GM12892 (cell line): Measurements from ENCODE around the gene DLX2.

Experiments
- DNase-seq: peaks from one replicate; pipeline ENCODE4 v3.0.0; 2011; ENCODE audit not compliant: insufficient read length
- FAIRE-seq: peaks from 2 replicates; lab custom pipeline; 2011; peaks lifted over from hg19 to GRCh38; lab: Jason Lieb, UNC
- POLR2A ChIP-seq: IDR thresholded peaks from 2 replicates; pipeline ENCODE4 v1.6.1; 2011; ENCODE audit warnings: low read depth, low read length, control low read depth
- POLR2AphosphoS5 ChIP-seq: IDR thresholded peaks from 2 replicates; pipeline ENCODE4 v1.6.1; 2011; ENCODE audit warnings: low read depth, low read length, control low read depth
- TAF1 ChIP-seq: IDR thresholded peaks from 2 replicates; pipeline ENCODE4 v1.6.1; 2011; ENCODE audit warnings: low read depth, mild to moderate bottlenecking, control low read depth, low read length, borderline replicate concordance

DLX2 gene

DNA sequence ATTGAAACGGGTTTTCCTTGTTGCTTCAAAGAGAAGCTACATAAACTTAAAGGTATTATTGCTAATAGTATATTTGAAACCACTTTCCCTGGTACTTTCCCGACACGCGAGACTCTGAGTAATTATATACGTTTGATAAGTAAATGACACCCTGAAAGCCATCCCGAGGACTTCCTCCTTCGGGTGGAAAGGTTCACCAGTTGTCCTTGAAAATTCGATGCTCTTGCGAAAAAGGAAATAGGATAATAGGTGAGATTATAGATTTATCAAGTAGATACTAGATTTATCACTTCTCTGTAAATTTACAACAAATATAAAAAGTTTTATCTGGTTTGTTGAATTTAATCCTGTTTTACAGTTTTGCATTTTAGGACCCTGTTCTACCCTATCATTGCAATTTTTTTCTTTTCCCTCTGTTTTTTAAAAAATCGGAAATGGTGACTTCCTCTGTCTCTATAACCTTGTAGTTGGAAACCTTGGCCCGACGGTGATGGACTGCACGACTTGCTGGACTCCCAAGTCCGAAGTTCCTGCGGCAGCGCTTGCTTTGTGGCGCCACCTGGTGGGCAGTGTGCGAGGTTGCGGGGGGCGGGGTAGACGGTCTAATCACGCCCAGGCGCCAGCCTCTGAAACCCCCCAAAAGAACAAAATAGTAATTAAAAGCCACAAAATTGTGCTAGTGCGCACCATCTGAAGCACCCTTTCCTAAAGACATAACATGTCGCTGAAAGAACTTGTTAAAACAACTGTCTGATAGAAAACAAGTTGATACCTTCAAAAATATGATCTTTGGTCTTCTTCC lies 972 bp upstream of the DLX2 start:
- TF ChIP-seq POLR2AphosphoS5 (no peak), TAF1 (no peak), POLR2A (no peak)
- peak; percentile 91 for FAIRE-seq

DNA sequence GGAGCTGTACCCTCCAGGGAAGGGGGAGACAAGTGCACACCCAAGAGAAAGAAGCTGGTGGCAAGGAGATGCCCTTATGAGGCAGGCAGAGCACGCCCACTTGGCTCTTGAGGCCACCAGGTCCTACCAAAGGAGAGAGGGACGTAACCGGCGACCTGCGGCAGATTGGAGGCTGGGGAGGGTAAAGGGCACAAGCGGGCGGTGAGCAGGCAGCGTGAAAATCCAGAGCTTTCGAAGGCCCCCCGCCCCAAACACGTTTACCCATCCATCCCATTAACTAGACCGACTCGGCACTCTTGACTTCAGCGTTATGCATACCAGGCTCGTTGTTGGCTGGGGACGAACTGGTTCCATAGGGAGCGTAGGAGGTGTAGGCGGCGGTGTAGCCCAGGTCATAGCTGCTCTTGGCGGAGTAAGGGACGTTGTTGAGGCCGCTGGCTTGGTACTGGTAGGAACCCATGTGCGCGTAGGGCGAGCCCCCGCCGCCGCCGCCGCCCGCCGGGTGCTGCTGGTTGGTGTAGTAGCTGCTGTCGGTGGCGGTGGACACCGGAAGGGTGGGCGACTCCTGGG lies 794 bp downstream of the DLX2 start:
- TF ChIP-seq TAF1 (no peak), POLR2A (no peak), POLR2AphosphoS5 (no peak)
- no peak for DNase-seq
- peak; percentile 51 for FAIRE-seq

More for the DNA sequence above, 972 bp upstream of the DLX2 start:
- DNase-seq, result no peak

DNA sequence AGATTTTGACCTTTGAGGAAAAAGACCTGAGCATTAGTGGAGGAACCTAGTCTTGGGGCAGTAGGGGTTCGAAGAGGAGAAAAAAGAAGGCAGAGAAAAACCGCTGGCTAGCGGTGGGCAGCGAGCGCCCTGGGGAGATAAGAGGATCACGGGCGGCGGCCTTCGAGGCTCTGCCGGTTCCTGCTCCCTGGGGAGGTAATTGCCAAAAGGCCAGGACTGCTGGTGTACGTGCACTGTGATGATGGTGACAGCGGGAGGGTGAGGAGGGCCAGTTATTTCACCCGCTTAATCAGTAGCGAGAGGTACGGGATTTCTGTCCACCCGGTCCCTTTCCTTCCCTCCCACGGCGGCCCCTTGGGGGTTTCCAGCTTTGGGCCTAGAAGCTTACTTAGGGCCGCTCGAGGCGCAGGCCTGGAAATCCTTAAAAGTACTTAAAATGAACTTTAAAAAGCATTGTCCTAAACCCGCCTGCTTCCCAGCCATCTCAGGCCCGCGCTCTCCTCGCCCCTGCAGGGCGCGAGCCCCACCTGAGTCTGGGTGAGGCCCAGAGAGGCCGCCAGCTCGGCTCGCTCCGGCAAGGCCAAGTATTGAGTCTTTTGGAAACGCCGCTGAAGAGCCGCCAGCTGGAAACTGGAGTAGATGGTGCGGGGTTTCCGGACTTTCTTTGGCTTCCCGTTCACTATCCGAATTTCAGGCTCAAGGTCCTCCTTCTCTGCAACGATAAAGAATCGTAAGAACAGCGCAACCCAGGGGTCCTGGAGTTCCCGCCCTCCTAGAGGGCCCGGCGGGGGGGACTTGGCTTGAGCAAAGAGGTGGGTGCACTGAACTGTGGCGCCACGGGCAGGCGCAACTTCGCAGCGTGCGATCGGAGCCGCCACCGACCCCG lies 1.5 kb downstream of the DLX2 start:
- DNase-seq, result no peak
- no peak for FAIRE-seq
- no peak for TF ChIP-seq TAF1
- TF ChIP-seq POLR2AphosphoS5, result no peak
- TF ChIP-seq POLR2A, result no peak

DNA sequence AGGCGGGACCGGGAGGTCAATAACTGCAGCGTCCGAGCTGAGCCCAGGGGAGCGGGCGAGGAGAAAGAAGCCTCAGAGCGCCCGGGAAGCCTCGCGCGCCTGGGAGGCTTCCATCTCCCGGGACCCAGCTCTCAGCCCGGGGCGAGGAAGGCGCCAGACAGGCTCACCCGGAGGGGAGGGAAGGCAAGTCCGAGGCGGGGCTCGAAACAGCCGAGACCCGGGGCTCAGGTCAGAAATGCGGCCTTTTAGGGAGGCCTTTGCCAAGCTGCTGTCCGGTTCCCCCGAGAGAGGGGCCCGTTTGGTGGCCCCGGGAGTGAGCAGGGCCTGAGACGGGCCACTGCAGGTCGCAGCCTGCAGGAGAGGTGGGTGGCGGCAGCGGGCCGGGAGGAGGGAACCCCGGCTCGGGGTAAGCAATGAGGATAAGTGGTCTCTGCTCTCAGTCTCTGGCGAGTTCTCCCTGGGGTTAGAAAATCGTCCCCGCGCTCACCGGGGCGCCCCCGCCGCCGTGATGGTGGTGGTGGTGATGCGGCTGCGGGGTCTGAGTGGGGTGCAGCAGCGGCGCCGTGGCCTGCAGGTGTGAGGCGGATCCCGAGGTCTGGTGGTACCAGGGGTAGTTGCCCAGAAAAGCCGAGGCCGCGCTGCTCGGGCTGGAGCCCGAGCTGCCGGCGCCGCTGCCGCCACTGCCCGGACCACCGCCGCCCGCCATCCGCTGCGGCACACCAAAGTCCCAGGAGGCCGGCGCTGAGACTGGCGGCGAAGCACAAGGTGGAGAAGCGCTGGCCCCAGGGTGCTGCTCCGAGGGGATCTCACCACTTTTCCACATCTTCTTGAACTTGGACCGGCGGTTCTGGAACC lies 2.4 kb downstream of the DLX2 start:
- FAIRE-seq (no peak), DNase-seq (no peak)
- TF ChIP-seq POLR2AphosphoS5, result no peak
- TF ChIP-seq TAF1, result no peak
- TF ChIP-seq POLR2A, result no peak

DNA sequence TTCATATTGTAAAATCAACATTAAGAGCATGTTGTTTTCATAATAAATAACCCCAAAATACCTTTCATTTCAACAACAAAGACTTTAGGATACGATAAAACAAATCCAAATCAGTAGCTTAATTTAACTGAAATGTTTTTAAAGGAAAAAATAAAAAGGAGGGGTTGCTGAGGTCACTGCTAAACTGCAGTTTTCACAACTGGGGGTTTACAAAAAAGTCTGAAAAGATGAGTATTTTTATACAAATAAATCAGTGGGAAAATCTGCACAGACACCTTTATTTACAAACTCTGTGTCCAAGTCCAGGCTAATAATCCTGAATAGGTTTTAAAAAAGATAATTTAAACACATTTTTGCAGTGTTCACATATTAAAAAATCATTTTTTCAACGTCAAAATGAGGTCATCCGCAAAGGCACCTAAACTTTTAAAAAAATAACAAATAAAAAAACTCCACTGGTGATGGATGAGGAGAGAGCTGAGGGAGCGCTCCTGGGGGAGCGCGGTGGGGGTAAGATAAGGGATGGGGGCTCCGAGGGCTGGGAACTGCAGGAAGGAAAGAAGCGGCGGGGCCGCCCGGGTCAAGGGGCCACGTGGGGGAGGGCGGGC lies 3.1 kb downstream of the DLX2 start:
- FAIRE-seq (no peak), DNase-seq (no peak)
- TF ChIP-seq TAF1, result no peak
- no peak for TF ChIP-seq POLR2AphosphoS5
- TF ChIP-seq POLR2A, result no peak

DNA sequence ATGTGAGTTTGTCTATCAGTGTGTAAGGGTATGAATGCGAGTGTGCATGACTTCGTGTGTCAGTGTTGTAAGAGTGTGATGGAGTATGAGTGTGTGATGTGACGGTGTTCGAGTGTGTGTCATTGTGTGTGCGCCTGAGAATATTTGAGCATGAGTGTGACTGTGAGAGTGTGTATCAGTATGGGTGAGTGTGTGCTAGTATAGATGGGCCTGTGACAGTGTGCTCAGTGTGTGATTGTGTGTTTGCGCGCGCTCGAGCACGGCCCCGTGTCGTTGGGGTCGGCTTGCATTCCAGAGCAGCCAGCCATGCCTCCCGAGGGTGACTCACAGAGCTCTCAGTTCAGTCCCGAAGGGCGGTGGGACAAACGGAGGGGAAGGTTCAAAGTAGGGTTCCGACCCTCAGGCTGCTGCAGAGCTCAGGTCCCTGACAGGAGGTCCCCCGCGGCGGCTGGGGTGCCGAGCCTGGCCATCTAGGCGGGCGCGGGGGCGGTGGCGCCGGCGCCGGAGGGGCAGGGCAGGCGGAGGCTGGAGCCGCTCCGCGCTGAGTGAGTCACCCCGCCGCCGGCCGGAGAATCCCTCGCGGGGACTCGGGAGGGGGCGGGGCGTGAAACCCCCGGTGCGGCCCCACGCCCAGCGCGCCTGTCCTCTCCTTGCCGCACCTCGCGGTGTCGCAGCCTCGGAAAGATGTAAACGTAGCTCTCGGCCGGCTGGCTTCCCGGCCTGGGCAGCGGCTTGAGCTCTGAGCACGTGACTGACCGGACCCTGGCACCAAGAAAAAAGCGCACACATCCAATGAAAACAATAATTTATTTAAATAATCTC lies 3.8 kb downstream of the DLX2 start:
- DNase-seq (no peak), FAIRE-seq (peak; percentile 79)
- TF ChIP-seq POLR2A, result no peak
- no peak for TF ChIP-seq TAF1
- no peak for TF ChIP-seq POLR2AphosphoS5

DNA sequence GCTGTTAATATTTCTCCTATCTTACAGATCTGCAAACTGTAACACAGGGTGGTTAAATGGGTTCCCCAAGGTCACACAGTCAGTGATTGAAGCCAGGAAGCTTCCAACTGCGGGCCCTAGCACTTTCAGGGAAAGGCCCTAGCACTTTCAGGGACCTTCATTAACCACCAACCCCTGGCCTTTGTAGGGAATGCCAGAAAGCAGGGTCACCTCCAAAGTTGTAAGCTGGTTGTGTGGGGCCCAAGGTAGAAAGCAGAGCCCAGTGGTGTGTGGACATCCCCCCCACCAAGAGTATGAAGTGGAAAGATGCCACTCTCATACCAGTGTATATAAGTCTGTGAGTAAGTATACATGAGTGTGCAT lies 4.4 kb downstream of the DLX2 start:
- FAIRE-seq (no peak), DNase-seq (no peak)
- no peak for TF ChIP-seq POLR2AphosphoS5
- TF ChIP-seq TAF1, result no peak
- no peak for TF ChIP-seq POLR2A

DNA sequence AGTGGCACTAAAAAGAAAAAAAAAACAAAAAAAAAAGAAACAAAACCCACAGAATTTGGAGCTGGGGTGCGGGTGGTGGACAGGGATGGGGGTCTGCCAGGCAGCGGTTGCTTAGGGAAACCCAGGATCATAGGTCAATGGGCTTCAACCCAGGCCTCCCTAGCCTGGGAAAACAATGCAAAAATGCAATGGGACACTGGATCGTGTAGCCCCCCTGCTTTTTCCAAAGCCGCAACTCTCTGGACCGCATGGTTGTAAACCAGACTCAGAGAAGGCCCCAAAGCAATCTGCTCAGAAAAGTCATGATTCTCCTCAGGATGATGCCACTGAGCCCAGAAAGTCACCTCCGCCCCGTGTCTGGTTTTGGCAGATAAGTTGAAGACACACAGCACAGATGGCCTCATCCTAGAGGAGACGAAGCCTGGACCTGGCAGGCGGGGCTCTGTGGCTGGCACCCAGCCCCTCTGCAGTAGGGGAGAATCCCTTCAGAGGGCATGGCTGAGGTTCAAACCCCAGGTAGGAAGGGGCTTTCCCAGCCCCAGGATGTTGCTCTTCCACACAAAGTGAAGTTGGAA lies 5.1 kb downstream of the DLX2 start:
- DNase-seq (no peak), FAIRE-seq (no peak)
- TF ChIP-seq TAF1 (no peak), POLR2AphosphoS5 (no peak), POLR2A (no peak)

DNA sequence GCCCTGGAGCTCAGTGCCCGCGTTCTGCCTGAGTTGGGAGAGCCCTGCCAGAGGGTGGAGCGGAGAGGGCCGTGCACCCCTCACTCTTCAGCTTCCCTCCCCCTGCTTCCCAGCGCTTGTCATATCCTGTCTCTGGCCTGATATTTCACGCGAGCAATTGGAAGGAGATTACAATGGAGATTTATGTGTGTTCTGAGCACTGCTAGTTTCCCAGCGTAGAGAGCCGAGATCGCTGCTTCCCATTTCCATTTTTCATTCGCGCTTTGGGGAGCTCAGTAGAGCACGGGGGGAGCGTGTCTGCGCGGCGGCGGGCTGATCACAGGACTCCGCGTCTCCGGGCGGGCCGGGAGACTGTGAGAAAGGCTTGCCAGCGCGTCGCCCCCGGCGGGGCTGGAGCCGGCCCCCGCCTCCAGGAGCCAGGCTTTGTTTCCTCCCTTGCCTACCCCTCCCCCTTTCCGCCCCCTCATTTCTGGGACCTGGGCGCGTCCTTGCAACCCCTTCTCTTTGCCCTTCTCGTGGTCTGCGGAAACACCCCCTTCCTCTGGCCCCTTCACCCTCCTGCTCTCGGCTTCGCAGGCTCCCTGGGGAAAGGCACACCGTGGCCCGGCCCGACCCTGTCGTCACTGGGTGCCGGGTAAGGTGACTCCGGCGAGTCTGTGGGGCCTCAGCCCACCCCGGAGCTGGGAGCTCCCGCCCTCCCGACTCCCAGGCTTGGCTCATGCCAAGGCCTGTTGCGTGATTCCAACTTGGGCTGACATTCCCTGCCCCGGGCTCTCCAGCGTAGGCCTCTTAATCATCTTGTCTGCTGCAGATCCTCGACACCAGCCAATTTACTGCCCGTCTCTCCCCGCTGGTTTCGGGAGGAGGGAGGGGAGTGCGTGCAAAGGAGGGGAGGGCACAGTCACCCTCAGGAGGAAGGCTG lies 5.8 kb downstream of the DLX2 start:
- DNase-seq (no peak), FAIRE-seq (peak; percentile 78)
- no peak for TF ChIP-seq TAF1
- TF ChIP-seq POLR2AphosphoS5, result no peak
- no peak for TF ChIP-seq POLR2A
